NCI-H2196 (cell line): ENCODE measurements around the gene FGF1.

Source experiments
- DNase-seq: peaks from one replicate; lab custom pipeline; 2025; ENCODE audit not compliant: unreplicated experiment; lab: John Stamatoyannopoulos, UW

Gene FGF1

DNA sequence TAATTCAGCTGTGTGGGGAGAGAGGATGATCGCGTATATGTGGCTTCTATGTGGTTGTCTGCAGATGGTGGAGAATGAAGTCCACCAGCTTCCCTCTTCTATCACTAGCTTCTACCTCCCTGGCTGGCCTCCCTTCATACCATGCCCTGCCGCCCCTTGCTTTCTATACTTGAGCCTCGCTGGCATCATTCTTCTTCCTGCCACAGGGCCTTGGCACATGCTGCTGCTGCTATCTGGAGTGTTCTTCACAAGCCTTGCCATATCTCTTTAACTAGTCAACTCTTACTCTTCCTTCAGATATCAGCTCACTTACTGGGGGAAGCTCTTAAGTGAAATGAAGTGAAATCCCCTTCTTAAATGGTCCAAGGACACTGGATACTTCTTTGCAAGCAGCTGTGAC lies 100.4 kb downstream of the FGF1 start:
- DNase-seq, result no peak

- no peak for DNase-seq
Measured at GRCh38 chr5:142584891-142585290, 101.0 kb downstream of the FGF1 start.

GRCh38 chr5:142578161-142578830 lies 107.6 kb downstream of the FGF1 start:
- DNase-seq, result no peak

GRCh38 chr5:142576804-142577203 lies 109.1 kb downstream of the FGF1 start:
- DNase-seq, result no peak

DNA sequence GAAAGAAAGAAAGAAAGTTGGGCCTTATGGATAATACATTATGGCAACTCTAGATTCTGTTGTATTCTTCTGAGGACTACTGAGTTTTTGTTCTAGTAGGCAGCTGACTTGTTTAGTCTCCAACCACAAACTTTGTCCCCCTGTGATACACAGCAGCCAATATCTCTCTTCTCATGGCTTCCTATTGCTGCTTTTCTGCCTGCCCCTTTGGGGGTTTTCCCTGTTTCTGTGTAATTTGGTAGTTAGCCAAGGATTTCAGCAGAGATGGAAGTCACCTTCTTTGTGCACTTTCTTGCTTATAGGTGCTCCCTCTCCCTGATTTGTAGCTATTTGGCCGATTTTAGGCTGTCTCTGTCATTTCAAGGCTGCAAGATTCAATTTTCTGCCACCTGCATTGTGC lies 109.6 kb downstream of the FGF1 start:
- no peak for DNase-seq

DNA sequence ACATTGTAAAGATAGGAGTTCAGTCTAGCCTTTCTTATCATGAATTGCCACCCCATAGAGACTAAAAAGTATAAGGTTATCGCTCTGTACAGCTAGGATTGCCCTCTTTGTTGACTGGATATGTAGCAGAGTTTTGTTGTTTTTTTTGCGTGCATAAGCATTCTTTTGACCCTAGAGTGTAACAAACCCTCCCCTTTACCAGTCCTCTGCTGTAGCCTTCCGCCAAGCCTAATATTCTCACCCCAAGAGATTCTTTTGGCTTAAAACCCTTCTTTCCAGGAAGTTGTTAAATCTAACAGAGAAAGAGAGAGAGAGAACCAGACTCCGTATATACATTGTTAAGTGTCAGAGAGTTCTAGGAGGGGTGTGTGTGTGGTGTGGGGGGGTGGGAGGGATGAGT lies 113.9 kb downstream of the FGF1 start:
- DNase-seq, result no peak

GRCh38 chr5:142571371-142571770 lies 114.5 kb downstream of the FGF1 start:
- DNase-seq, result no peak

DNA sequence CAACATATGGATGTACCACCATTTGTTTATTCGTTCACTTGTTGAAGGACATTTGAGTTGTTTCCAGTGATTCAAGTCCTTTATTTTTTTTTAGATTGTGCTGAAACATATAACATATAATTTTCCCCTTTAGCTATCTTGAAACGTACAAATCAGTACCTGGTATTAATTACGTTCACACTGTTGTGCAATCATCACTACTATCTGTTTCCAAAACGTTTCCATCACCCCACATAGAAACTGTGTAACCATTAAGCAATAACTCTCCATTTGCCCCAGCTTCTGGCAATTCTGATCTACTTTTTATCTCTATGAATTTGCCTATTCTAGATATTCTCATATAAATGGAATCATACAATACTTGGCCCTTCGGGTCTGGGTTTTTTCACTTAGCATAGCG lies 116.0 kb downstream of the FGF1 start:
- no peak for DNase-seq

GRCh38 chr5:142568996-142569335 lies 116.9 kb downstream of the FGF1 start:
- DNase-seq, result no peak

DNA sequence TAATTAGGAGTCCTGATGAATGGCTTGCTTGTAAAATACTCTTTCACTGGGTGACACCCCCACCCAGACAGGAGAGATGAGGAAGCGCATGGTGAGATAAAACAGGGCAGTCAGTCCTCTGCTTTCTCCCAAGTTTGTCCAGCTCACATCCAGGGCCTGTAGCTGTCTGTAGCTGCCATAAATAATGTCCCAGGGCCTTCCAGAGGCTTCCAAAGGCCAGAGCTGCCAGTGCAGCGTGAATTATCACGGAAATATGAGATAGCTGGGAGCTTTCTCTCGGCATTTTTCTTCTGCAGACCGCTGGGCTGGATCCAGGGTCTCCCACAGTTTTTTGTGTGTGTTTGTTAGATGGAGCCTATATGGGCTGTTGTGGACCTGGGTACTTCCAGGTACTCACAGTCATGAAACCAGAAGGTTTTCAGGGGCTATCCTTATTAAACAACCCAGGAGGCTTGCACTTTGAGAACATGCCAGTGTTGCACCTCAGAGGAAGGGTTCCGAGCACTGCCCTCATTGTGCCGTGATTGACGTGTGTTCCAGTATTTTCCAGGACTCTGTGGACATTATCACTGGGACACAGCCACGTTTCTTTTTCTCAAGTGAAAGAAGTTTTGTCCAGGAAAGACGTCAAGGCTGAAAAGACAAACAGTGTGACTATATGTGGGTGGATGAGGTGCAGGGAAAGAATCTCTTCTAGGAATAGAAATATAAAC lies 117.5 kb downstream of the FGF1 start:
- no peak for DNase-seq

DNA sequence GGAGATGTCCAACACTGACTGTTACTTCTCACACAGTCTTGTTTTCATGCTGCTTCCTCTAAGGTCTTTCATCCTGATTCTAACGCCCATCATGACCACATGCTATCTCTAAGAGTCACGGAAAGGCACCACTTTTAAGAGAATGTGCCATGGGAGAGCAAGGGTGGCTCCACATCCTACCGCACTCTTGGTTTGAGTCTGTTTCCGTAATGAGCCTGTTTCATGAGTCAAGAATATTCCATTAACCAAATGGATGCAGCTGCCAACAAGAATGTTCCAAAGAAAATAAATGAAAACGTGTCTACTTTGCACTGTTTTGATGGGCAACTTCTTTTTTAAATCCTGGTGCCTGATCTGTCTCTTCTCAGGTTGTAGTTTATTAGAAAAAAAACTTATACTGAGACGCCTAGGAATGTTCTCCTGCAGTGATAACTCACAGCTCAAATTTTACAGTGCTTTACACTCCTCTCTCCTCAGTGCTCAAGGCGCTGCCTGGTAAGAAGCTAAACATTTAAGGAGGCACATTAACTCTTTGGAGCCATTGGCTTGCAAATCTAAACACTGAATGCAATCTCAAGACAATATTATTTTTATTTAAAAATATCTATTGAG lies 124.3 kb downstream of the FGF1 start:
- no peak for DNase-seq

DNA sequence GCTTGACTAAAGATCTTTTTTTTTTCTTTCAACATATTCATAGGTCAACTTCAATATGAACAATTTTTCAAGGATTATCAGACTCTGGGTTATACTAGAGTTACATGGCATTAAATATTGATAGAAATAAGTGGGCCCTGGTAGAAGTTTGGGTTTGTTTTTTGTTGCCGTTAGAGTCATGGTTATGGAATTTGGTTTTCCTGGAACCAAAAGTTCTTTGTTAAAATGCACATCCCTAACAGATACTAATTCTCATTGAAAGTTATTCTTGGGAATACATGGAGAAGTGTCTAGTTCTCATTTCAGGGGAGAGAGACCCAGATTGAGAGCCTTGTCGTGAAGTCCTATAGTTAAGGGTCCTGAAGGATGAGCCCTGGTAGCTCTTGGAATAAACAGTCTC lies 124.9 kb downstream of the FGF1 start:
- DNase-seq, result no peak

DNA sequence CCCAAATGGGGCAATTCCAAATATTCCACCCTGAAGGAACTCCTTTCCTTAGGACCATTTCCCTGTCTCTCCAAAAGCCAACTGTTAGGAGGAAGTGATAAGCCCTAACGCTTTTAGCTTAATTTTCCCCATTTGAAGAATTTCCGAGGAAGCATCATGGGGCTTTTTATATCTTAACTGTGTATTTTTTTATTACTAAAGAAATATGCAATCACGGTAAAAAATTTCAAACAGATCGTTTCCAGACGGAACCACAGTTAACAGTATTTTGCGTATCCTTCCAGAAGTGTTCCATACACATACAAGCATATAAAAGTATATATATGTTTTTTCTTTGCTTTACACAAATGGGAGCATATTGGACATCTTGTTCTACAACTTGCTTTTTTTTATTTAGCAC lies 133.8 kb downstream of the FGF1 start:
- DNase-seq, result no peak

DNA sequence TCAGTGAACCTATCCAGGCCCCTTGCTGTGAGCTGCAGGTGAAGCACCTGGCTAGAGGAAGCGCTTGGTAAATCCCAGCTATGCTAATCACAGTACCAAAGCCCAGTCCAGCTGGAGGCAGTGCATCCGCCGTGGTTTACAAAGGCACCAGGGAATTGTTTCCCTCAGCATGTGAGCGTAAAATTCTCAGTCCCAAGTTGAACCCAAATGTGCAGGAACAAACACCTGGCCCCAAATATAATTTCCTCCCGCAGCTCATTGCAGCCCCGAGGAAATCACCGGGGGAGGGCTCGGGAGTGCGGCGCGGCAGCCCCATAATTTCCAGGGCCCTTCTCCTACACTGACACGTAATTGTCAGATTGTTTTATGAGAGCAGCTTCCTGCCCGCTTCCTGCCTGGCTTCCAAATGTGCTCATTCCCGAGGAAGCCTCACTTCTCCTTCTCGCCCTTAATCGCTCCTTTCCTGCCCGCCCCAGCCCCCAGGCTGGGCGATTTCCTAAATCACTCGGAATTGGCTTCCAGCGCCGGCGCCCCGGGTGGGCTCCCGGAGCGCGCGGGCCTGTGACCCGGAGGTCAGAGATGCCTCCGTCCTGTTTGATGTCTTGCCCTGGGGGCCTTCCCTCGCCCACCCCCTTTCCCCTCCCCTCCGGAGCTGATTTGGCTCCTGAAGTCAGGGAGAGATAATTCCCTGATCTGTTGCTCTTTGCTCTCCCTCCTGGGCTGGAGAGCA lies 134.4 kb downstream of the FGF1 start:
- DNase-seq, result no peak

DNA sequence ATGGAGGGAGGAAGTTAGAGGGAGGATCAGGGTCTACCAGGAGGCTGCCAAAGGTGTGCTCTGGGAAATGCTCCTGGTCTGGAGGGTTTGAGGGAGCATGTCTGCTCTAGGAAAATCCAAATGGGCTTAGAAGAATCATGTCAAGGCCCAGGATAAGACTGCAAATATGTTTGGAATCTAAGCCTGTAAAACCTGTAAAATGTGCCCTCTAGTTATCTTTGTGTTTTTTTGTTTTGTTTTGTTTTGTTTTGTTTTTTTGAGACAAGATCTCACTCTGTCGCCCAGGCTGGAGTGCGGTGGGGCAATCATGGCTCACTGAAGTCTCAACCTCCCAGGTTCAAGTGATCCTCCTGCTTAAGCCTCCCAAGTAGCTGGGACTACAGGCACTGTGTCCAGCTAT lies 135.4 kb downstream of the FGF1 start:
- DNase-seq, result no peak

DNA sequence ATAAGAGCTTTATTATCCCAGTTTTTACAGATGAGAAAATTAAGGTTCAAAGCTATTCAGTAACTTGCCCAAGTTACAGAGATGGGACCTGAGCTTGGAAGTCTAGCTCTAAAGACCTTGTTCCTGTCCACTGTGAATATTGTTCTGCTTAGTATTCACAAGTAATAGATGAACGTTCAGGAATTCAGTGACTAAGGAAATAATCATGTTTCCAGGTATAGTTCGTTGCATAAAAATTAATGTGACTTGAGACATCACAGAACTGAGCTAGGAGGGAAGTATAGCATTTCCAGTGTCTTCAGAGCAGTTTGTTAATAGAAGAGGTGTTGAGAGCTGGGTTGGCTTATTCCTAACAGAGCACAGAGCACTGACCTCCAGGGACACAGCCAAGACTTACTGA lies 136.1 kb downstream of the FGF1 start:
- no peak for DNase-seq

GRCh38 chr5:142548739-142549275 lies 137.1 kb downstream of the FGF1 start:
- DNase-seq, result peak; percentile 84

DNA sequence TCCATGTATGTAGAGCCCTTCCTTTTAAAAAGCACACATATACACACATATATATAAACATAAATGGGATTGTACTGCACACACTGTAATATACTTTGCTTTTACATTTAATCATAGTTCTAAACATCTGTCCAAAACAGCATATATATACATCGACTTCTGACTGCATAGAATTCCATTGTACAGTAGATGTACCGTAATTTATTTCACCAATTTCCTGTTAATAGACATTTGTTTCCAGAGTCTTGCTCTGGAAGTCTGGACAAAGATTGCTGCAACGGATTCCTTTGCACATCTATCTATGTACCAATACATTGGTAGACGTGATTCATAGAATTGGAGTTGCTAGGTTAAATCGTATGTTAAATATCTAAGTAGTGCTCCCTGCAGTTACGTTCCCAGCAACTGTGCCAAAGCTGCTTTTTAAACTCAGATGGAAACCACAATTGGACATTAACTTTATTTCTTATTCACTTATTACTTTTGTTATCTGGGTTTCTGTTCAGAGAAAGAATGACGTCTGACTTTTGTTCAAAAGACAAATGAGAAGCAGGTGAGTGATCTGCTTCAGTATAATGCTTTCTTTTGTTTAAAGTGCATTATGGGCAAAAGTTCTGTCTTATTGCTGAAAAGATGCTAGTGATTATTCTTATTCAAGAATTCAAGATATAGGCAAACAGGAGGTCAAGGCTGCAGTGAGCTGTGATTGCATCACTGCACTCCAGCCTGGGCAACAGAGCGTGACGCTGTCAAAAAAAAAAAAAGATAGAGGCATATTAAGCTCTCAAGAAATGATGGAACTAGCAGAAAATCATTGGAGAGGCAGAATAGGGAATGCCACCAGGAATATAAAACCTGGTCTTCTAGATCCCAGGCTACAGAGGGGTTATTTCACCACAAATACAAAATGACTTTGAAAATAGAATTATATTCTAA lies 138.2 kb downstream of the FGF1 start:
- DNase-seq, result no peak

GRCh38 chr5:142545650-142546322 lies 140.1 kb downstream of the FGF1 start:
- DNase-seq, result no peak
